HCT116 (cell line): ENCODE results near the gene FGF19.

ENCODE experiments used
- CTCF ChIP-seq, 3 experiments: fragments of 200-600 bp in 1 of 3; sonication (generic) in 1 of 3; IDR thresholded peaks in 2 of 3; conservative IDR thresholded peaks in 1 of 3; 2 replicates each; pipeline ENCODE4 v1.5.1; 2012 to 2017; ENCODE audit warnings: low read depth in 2 of 3, low read length in 2 of 3, antibody characterized with exemption in 1 of 3, borderline replicate concordance in 1 of 3, control low read depth in 1 of 3, mild to moderate bottlenecking in 1 of 3, mixed read lengths in 1 of 3, mixed run types in 1 of 3, moderate library complexity in 1 of 3; ENCODE audit not compliant: insufficient read depth in 1 of 3
- EZH2 ChIP-seq: fragments of 200-600 bp; sonication (generic); IDR thresholded peaks from 2 replicates; pipeline ENCODE4 v1.6.1; 2017; ENCODE audit warnings: antibody characterized with exemption, mixed run types
- EZH2phosphoT487 ChIP-seq: fragments of 200-600 bp; IDR thresholded peaks from 2 replicates; pipeline ENCODE4 v1.6.1; 2018; ENCODE audit warnings: antibody characterized with exemption, borderline replicate concordance
- FOSL1 ChIP-seq: IDR thresholded peaks from 2 replicates; pipeline ENCODE4 v1.6.1; 2012; ENCODE audit warnings: low read depth
- MAX ChIP-seq: IDR thresholded peaks from 2 replicates; pipeline ENCODE4 v1.6.1; 2012
- POLR2A ChIP-seq: IDR thresholded peaks from 2 replicates; pipeline ENCODE4 v1.7.0; 2011; ENCODE audit warnings: borderline replicate concordance; ENCODE audit not compliant: insufficient read depth, insufficient read length; ENCODE audit errors: extremely low read depth
- POLR2AphosphoS5 ChIP-seq: IDR thresholded peaks from 2 replicates; pipeline ENCODE4 v1.6.1; 2011; ENCODE audit warnings: mild to moderate bottlenecking, low read depth, low read length, moderate library complexity
- REST ChIP-seq: IDR thresholded peaks from 2 replicates; pipeline ENCODE4 v1.6.1; 2012; ENCODE audit warnings: low read depth
- SP1 ChIP-seq: IDR thresholded peaks from 2 replicates; pipeline ENCODE4 v1.6.1; 2012; ENCODE audit warnings: low read depth
- ZNF274 ChIP-seq: fragments of 200-500 bp; sonication (Bioruptor generic); IDR thresholded peaks from 2 replicates; pipeline ENCODE4 v1.6.1; 2014; ENCODE audit warnings: mild to moderate bottlenecking, low read depth, low read length, inconsistent platforms

GRCh38 chr11:69683764-69684333 is 20.0 kb downstream of the FGF19 start:
- TF ChIP-seq CTCF (IDR thresholded peaks at IDR 0.05 in 2 of 3, conservative IDR thresholded peaks at IDR 0.05 in 1 of 3; ENCODE audit: borderline replicate concordance in 1 of 3, insufficient read depth in 1 of 3, low read depth in 2 of 3, low read length in 2 of 3): peak; percentile 56 to 73 (median 71); a peak in 5 of 6 replicates
- TF ChIP-seq EZH2phosphoT487: no peak
- no peak for TF ChIP-seq POLR2A
- no peak for TF ChIP-seq FOSL1
- no peak for TF ChIP-seq ZNF274
- TF ChIP-seq SP1: no peak
- no peak for TF ChIP-seq EZH2
- TF ChIP-seq MAX: no peak
- TF ChIP-seq POLR2AphosphoS5: no peak
- no peak for TF ChIP-seq REST
